HG02840 (cell line): Measurements from ENCODE around the gene ZRANB1.
"Not testable (repeated sequence)": the region's sequence is repeated elsewhere in the genome, so short reads cannot be mapped to it uniquely, and the experiment has no call there.

Experiments
- ATAC-seq: cut with Tn5 transposase; IDR thresholded peaks from one replicate; pipeline ENCODE4 v1.9.1; 2021; ENCODE audit warnings: mild to moderate bottlenecking, moderate library complexity, moderate number of reproducible peaks; ENCODE audit not compliant: unreplicated experiment, low FRiP score

Gene ZRANB1

DNA sequence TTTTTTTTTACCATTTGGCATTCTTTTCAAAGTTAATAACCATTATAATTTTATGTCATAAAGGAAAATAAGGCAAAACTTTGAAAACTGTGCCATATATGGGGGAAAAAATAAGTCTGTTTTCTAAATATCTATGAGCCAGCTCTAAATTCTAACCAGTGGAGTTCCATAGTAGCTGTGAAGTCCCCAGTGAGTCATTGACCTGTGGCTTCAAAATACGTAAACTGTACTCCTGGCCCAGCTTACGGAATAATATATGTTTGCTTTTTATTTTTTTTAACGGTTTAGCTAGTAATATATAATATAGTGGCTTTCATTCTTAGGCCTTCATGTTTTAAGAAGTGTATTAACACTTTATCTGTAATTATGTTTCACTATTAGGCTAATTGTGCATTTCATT is 20.5 kb downstream of the ZRANB1 start:
- ATAC-seq, result no peak

DNA sequence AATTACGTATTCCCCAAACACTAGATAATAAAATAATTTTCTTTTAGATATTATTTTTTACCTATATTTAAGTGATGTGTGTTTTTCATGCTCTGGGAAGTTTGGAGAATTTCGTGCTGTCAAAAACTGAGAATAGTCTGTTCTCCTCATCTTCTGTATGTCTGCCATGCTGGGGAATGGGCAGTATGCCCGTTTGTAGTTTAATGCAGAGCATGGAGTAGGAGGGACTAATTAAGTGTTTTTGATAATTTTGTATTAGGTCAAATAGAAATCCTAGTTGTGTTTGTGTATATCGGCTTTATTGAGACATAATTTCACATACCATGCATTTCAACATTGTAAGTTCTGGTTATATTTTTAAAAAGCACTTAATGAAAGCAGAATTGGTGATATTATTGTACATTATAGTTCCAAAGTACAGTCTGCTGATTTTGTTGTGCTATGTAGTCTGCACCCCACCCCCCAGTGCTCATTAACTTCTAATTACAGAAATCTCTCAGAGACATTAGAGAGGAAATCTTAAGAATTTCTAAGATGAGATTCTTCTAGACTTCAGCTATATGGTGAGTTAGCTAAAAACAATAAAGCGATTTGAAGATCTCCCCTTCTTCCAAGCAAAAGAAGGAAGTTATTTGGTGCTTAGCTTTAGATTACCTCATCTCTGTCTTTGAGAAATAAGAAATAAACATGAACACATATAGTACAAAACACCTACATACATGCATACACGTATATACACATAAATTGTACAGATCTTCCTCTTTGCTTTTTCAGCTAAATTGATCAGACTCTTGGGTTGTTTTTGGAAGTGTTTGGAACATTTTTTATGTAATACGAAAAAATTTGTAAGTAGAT is 22.2 kb downstream of the ZRANB1 start:
- ATAC-seq, result no peak

DNA sequence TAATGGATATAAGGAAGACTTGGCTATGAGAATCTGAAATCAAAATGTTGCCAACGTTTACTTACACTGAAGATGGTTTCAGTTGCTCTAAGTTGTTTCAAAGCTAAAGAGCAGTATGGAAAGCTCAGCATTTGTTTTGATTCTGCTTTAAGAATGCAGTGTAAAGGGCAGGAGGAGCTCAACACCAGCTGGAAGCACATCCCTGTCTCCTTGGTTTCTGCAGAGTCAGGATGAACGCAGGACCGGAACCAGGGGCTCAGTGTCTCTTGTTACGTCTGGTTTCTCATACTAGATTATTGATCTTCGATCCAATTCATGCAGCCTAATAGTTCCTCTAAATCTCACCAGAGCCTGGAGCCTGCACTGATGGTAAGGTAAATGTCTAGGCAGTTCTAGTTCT is 24.1 kb downstream of the ZRANB1 start:
- no peak for ATAC-seq

DNA sequence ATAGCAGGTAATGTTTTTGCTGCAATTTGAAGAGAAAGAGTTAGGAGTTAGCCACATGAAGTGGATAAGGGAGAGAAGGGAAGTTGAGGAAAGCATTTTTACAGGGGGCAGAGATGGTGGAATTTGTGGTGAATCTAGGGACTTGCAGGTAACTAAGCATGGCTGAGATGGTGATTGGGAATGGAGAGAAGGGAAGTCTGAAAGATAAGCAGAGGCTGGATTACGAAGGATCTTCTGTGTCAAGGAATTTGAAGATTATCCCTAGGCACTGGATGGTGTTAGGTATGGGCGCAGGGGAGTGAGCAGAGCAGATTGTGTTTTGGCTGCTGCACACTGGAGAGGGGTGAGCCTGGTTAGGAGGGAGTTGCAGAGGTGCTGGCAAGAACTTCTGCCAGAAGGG is 25.3 kb downstream of the ZRANB1 start:
- no peak for ATAC-seq

DNA sequence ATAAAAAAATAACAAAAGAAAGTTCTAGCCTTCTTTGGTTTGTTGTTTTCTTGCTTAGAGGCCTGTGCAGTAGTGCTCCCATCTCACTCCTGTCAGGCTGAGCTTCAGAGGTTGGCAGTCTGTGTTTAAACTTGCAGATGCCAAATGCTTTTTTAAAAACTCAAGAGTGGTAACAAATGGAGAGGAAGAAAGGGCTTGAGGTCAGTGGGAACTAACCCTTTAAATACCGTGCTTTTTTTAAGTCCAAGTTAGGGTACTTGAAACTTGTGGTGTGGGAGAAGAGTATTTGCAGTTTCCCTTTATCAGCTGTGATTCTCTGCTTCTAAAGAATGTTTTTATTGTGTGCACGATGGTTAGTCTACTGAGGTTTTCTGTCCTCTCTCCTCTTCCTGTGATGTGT is 29.4 kb downstream of the ZRANB1 start:
- ATAC-seq, result no peak

DNA sequence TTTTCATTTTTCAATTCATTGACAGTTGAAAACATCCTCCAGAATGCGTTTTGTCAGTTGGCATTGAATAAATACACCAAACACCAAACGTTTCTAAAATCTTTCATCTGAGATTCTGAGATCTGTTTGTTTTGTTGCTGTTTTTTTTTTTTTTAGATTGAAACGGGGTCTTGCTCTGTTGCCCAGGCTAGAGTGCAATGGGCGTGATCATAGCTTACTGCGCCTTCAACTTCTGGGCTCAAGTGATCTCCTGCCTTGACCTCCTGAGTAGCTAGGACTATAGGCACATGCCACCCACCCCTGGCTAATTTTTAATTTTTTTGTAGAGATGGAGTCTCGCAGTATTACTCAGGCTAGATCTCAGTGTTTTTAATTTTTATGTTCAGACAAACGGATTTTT is 30.7 kb downstream of the ZRANB1 start:
- no peak for ATAC-seq

DNA sequence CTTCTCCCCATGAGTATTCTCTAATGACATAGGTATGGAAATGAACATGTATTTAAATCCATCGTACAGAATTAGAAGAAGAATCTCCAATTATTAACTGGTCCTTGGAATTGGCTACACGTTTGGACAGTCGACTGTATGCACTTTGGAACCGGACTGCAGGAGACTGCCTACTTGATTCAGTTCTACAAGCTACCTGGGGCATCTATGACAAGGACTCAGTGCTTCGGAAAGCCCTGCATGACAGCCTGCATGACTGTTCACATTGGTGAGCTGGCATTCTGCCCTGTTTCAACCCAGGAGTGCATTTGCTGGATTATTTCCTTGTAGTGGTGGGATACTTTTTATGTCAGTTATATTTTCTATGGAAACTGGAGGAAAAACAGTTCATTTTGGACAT is 32.2 kb downstream of the ZRANB1 start:
- ATAC-seq, result no peak

DNA sequence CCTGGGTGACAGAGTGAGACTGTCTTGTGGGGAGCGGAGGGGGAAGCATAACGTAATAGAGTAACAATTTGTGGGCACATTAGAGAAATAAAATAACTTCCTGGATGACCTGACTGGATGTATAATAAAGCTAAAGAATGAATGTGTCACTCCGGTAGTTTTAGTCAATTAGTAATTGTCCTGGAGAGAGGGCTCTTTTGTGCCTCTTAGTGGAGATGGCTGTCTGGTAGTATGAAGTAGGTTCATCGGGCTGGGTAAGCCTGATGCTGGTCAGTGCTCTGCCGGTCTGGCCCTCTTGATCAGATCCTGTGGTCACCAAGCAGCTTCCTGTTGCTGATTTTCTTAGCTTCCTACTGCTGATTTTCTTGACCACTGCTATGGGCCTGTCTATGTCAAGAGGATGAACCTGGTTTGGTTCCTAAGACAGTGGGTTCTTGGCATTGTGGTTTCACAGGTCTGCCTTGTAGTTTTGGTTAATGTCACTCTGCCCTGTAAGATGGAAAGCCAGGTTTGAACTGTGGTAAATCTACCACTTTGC is 34.1 kb downstream of the ZRANB1 start:
- ATAC-seq, result no peak

DNA sequence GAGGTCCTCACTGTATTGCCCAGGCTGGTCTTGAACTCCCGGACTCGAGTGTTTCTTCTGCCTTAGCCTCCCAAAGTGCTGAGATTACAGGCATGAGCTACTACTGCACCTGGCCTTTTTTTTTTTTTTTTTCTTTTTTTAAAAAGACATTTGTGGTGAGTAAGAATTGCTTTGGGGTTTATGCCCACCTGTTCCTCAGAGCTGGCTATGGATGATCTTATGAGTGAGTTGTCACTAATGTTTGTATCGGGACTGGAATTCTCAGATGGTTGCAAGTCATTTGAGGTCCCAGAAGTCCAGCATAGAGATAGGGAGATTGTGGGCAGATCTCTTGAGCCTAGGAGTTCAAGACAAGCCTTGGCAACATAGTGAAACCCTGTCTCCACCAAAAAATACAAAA is 35.2 kb downstream of the ZRANB1 start:
- no peak for ATAC-seq

DNA sequence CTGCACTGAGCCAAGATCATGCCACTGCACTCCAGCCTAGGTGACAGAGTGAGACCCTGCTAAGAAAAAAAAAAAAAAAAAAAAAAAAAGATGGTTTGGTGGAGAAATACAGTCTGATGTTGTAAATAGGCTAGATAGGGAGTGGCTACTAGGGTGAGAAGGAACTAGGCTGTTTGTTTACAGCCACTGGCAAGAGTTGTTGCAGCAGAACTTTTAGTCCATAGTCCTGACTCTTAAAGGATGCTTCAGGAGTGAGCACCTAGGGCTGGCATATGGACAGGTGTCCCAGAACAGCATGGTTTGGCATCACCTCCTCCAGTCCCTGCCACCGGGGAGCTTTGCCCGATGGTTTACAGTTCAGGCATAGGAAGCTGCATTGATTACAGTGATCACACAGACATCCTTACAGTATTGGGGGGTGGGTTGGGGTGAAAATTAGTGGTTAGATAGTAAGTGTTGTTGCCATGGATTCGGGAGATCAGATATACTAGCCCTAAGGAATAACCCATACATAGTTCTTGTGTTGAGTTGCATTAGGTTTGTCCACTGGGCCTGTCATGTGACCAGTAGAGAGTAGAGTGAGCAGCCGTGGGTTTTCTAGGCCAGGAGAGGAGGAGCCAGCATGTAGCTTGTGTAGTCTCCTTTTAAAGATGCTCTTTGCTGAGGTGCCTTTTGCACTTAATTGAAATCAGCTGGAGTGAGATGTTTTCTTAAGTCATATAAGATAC is 35.9 kb downstream of the ZRANB1 start:
- ATAC-seq, result no peak

DNA sequence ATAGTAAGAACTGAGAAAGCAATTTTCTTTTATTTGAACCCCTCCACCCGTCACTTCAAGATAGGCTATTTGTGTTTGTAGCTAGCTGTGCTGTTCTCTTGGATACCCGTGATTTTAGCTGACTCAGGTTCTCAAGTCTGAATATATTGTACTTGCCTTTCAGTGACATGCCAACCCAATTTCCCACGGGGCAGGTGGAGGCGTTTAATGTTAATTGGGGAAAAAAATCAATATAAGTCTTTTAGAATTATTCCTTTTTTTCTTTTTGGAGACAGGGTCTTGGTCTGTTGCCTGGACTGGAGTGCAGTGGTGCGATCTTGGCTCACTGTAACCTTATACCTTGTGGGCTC is 36.4 kb downstream of the ZRANB1 start:
- ATAC-seq, result no peak

DNA sequence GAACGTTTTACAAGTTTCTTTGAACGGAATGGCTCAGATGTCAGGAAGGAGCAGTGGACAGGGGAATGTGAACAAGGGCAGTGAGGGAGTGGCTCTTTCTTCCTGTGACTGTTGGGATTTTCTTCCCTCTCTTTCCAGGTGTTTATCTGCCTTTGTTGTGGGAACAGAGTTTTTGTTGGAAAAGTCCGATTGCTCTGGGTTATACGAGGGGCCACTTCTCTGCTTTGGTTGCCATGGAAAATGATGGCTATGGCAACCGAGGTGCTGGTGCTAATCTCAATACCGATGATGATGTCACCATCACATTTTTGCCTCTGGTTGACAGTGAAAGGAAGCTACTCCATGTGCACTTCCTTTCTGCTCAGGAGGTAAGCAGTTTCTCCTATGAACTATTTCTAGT is 41.4 kb downstream of the ZRANB1 start:
- no peak for ATAC-seq

DNA sequence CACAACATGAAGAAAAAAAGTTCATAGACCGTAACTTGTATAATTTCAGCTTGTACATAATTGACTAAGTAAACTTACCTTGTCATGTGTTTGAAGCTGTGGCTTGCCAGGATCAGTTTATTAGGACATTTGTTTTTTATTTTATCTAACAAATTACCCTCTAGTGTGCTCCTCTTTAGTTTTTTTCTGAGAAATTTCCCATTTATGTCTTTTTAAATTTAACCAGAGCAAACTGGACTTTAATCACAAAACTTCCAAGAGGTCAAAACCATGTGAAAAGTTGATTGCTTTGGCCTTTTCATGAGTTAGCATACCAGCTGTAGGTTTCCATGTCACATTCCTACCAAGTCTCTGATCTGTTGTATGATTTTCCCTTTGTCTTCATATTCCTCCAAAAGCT is 42.5 kb downstream of the ZRANB1 start:
- no peak for ATAC-seq

DNA sequence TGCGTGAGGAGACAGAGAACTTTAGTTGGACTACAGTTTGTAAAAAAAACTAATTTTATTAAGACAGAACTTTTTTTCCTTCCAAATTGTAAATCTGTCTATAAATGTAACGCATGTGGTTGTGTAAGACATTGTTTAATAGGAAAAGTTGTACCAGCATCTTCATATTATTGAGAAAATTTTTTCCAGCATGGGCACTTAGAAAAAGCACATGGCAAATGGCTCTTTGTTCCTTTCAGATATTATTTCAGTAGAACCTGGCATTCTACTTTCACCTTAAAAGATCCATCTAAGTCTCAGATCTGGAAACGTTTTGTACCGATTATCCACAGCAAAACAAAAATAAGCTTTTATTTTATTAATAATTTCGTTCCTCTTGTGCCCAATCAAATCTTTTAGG is 43.2 kb downstream of the ZRANB1 start:
- ATAC-seq, result no peak

DNA sequence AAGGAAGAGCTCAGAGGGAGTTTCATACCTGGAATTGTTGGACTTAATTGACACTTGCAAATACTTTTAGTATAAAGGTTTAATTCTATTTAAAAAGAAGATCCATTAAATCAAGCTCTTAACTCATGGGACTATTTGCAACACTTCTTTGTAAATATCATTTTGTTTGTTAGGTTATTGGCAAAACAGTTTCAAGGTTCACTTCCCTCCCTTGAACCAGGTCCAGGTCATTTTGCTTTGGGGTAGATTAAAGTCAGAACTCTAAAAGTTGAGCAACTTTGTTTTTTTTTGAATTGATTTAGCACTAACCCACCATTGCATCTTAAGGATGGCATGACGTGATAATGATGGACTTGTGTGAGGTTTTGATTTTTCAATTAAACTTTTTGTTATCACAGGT is 45.9 kb downstream of the ZRANB1 start:
- ATAC-seq, result no peak

DNA sequence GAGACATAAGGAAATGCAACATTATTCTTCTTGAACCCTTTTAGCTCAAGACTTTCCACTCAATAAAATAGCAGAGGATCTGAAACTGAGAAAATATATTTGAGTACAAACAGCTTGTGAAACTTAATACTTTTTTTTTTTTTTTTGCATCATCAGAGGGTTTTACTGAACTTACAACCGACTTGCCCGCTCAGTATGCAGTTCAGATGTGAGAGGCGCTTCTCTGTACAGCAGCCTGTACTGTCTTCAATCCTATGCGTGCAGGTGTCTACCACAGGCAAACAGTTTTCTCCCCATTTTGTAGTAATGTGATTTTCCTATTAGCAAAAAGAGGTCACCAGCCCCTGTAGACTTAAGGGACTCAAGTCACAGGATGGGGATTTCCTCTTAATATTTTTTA is 46.8 kb downstream of the ZRANB1 start:
- ATAC-seq, result not testable (repeated sequence)

DNA sequence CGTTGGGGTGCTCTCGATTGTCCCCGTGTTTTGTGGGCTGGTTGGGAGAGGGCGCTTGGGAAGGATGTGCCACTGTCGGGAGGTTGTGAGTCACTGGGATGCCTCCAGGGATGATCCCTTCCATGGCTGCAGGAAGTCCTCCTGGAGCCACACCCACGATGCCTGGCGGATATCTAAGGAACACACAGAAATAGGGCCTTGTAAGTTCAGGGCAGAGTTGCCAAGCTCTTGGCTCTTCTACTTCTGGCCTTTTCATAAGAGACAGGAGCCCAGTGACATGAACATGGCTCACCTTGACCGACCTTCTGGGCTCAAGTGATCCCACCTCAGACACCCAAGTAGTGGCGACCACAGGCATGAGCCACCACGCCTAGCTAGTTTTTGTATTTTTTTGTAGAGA is 47.6 kb downstream of the ZRANB1 start:
- ATAC-seq, result no peak

DNA sequence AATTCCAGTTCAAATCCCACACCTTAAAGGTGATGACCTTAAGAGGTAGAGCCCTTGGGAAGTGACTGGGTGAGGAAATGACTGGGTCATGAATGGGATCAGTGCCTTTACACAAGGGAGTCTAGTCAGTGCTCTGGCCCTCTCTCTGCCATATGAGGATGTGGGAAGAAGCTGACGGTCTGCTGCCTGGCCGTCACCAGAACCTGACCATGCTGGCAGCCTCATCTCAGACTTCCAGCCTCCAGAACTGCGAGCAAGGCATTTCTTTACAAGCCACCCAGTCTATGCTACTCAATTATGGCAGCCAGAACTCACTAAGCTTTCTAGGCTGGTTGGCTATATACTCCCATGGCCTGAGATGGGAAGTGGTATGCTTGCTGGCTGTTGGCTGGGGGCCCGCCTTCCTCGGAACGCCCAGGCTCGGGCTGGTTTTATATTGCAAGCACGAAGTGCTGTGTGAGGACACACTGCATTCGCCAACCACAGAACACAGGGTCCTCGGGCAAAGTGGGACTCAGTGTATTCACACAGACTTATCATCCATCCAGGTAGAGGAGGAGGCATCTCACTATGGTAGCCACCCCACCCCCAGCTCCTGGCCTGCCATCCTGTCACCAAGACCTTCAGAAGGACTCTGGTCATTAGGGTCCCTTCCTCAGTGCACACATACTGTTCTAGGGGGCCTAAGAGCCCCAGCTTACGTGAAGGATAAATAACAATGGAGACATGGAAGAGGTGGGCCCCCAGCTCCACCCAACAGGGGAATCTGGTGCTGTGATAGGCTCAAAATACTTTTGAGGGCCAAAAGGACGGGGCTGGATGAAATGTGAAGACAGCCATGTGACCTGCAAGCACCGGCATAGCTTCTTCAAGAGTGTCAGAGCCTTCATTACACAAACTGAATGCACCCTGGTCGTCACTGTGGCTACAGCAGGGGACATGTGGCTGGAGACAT is 49.0 kb downstream of the ZRANB1 start:
- ATAC-seq, result no peak

DNA sequence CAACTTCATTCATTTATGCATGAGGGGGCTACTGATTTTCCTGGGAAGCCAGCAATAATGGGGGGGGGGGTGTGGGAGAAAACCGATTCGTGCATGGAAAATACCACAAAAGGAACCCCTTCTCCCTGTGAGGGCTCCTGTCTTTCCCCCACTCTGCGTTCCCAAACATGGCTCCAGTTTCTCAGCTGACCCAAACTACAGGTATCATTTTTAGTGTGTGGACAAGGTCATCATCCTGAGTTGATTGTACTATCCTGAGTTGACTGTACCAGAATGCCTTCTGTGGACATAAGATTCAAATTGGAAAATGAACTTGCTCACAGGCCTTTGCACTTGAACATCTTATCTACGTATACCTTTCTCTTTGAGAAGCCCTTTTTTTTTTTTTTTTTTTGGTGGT is 49.9 kb downstream of the ZRANB1 start:
- no peak for ATAC-seq

DNA sequence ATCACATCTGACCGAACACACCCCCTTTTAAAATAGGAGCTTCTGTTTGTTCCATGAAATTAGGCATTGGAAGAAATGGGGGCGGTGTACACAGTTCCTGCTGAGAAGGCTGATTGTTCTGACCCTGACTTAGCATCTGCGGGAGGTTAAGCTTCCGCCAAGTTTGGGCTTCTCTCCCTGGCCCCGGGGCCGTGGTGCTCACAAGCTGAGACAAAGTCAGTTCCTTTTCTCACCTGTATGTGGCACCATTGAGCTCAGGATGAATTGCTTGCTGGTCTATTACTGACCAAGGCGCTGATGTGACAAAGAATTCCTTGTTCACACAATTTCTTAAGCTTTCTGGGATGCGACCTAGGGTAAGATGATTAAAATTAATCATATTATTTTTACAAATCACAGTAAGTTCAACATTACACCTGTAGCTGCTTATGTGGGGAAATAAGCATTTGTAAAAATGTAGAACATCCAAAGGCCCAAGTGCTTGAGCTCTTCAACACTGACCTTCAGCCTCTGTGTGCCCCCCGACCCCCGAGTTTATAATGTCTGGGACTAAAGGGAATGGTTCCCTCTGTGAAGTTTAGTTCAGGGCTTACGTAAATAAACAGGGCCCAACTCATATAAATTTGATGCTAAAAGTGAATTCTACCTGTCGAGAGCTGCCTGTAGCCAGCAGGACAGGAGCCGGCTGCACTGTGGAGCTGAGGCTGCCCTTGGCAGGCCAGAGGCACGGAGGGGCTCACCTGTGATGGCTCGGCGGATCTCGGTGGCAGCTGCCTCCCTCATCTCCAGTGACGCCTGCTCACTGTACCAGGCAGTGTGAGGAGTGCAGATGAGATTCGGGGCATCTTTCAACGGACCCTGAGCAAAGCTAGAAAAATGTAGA is 50.8 kb downstream of the ZRANB1 start:
- ATAC-seq, result no peak
